Brain microvascular endothelial cell (primary cell): ENCODE data around the gene FAM120B.
"Not testable (repeated sequence)": the region's sequence is repeated elsewhere in the genome, so short reads cannot be mapped to it uniquely, and the experiment has no call there.

Experiments
- DNase-seq: peaks from one replicate; pipeline ENCODE4 v3.0.0-alpha.2; 2020
- H3K27ac ChIP-seq: fragments of 250-450 bp; sonication (Bioruptor Pico); 2 replicates; pipeline ENCODE4 v1.5.1; 2020; ENCODE audit warnings: mild to moderate bottlenecking, moderate library complexity
- H3K27me3 ChIP-seq: fragments of 250-450 bp; sonication (Bioruptor Pico); replicated peaks from 2 replicates; pipeline ENCODE4 v1.5.1; 2020; ENCODE audit warnings: mild to moderate bottlenecking
- H3K36me3 ChIP-seq: fragments of 250-450 bp; sonication (Bioruptor Pico); replicated peaks from 2 replicates; pipeline ENCODE4 v1.5.1; 2020; ENCODE audit warnings: mild to moderate bottlenecking
- H3K4me3 ChIP-seq: 2 replicates; pipeline ENCODE4 v1.5.1; 2011; ENCODE audit warnings: low read depth, mild to moderate bottlenecking, control low read depth, low read length, moderate library complexity
- CTCF ChIP-seq: IDR thresholded peaks from 2 replicates; pipeline ENCODE4 v1.5.1; 2011; ENCODE audit warnings: low read depth, mild to moderate bottlenecking, moderate library complexity, low read length, control low read depth, inconsistent platforms; ENCODE audit errors: missing control alignments
- in situ Hi-C: cut with HindIII; loops from 2 replicates; pipeline ENCODE4 v1.10.0; 2017; ENCODE audit warnings: low sequenced_read_pairs, low pct_ligation_motif_present

FAM120B gene

GRCh38 chr6:170403451-170403850 lies 96.9 kb downstream of the FAM120B start:
- DNase-seq: peak; percentile 50
- in situ Hi-C loops: no loop called here
- Histone ChIP-seq H3K36me3 (peaks cover 10% of the 10 kb centered on the region), H3K27me3 (no peaks in the 10 kb centered on the region), H3K4me3 (no peak overlapping the region), H3K27ac (peak overlapping the region; percentile 93)
- no peak for TF ChIP-seq CTCF

DNA sequence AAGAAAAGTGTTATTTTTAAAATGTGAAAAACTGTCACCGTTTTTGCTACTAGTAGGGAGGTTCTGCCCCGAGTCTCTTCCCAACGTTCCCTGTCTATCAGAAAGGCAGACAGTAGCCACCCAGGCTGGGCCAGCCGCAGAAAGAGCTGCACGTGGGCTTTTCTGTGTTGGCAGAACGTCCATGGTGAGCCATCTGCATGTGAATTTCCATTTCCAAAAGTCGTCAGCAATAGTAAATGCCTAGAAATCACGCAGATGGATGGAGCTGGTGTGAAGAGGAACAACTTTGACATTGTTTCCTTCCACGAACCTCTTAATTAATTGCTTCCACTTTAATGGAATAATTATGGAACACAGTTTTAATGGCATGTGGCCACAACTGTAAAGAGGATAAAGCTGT lies 97.5 kb downstream of the FAM120B start:
- no peak for TF ChIP-seq CTCF
- Histone ChIP-seq H3K36me3 (peaks cover 10% of the 10 kb centered on the region), H3K4me3 (no peak overlapping the region), H3K27me3 (no peaks in the 10 kb centered on the region), H3K27ac (peak overlapping the region; percentile 93)
- in situ Hi-C loops: no loop called here
- DNase-seq: no peak

GRCh38 chr6:170404697-170405096 lies 98.1 kb downstream of the FAM120B start:
- H3K27ac ChIP-seq: peak overlapping the region; percentile 93
- H3K36me3 ChIP-seq: peaks cover 10% of the 10 kb centered on the region
- DNase-seq: no peak
- H3K27me3 ChIP-seq: no peaks in the 10 kb centered on the region
- H3K4me3 ChIP-seq: no peak overlapping the region
- in situ Hi-C loops: no loop called here
- no peak for TF ChIP-seq CTCF

GRCh38 chr6:170405311-170405975 lies 98.9 kb downstream of the FAM120B start:
- no peak for TF ChIP-seq CTCF
- H3K27ac ChIP-seq: peak overlapping the region; percentile 93
- in situ Hi-C loops: no loop called here
- H3K36me3 ChIP-seq: peaks cover 10% of the 10 kb centered on the region
- no peak overlapping the region for H3K4me3 ChIP-seq
- H3K27me3 ChIP-seq: no peaks in the 10 kb centered on the region
- peak; percentile 98 for DNase-seq

GRCh38 chr6:170407200-170407599 lies 100.6 kb downstream of the FAM120B start:
- in situ Hi-C loops: no loop called here
- H3K27ac ChIP-seq: no peak overlapping the region
- no peak for TF ChIP-seq CTCF
- DNase-seq: no peak
- H3K36me3 ChIP-seq: peaks cover 2% of the 10 kb centered on the region
- H3K4me3 ChIP-seq: no peak overlapping the region
- H3K27me3 ChIP-seq: no peaks in the 10 kb centered on the region

- no peaks in the 10 kb centered on the region for H3K27me3 ChIP-seq
- no peak for TF ChIP-seq CTCF
- H3K4me3 ChIP-seq: no peak overlapping the region
- in situ Hi-C loops: no loop called here
- no peak for DNase-seq
- H3K36me3 ChIP-seq: peaks cover 2% of the 10 kb centered on the region
- H3K27ac ChIP-seq: no peak overlapping the region
Measured at GRCh38 chr6:170407932-170408331, 101.4 kb downstream of the FAM120B start.

DNA sequence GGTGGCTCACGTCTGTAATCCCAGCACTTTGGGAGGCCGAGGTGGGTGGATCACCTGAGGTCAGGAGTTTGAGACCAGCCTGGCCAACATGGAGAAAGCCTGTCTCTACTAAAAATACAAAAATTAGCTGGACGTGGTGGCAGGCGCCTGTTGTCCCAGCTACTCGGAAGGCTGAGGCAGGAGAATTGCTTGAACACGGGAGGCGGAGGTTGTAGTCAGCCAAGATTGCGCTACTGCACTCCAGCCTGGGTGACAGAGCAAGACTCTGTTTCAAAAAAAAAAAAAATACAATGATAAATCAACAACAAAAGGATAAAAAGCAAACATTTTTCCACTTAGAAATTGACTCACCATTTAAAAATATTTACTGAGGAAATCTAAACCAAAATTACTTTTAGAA lies 103.2 kb downstream of the FAM120B start:
- DNase-seq, H3K27ac ChIP-seq, H3K36me3 ChIP-seq, H3K4me3 ChIP-seq, in situ Hi-C loops, H3K27me3 ChIP-seq: not testable (repeated sequence)
